Endothelial cell of umbilical vein (primary cell): ENCODE data around the gene TFAP2E. TPM values are rescaled to one million over a fixed set of nuclear protein-coding genes. Genes with fewer than 3 reads are reported as not detected.
A peak's percentile ranks its signal among the peaks of the same experiment; 100 is the strongest.

Experiments
- BruUV-seq: library from RNA; stranded (reverse); fragments of 400-500 nt; replicated peaks from 2 replicates; lab custom pipeline; 2021; lab: Mats Ljungman, UMichigan
- CTCF ChIA-PET: fragments of 300-600, 350-600 bp; sonication (Branson Sonifier 250); formaldehyde crosslinking; loops from one replicate; lab custom pipeline; 2021; ENCODE audit warnings: antibody characterized with exemption, inconsistent platforms; lab: Charles Lee
- POLR2A ChIA-PET: fragments of 300-600, 350-600 bp; sonication (Branson Sonifier 250); formaldehyde crosslinking; loops from one replicate; lab custom pipeline; 2021; ENCODE audit warnings: antibody characterized with exemption, inconsistent platforms; lab: Charles Lee
- DNase-seq: peaks from one replicate; pipeline ENCODE4 v3.0.0-alpha.2; 2011; ENCODE audit warnings: low read depth, low spot score
- FAIRE-seq: peaks from 2 replicates; lab custom pipeline; 2011; peaks lifted over from hg19 to GRCh38; lab: Jason Lieb, UNC
- H2AFZ ChIP-seq: 2 replicates; pipeline ENCODE4 v1.6.0; 2012; ENCODE audit warnings: low read depth, low read length, control low read depth, inconsistent platforms
- H3K27ac ChIP-seq: 2 replicates; pipeline ENCODE4 v1.5.1; 2011; ENCODE audit warnings: low read depth, mild to moderate bottlenecking, control low read depth, low read length, moderate library complexity; ENCODE audit not compliant: insufficient read depth
- H3K27me3 ChIP-seq, 2 experiments: 2 replicates each; pipeline versions ENCODE4 v1.6.0 to v1.6.1; 2011; ENCODE audit warnings: low read length in 2 of 2, mixed read lengths in 1 of 2; ENCODE audit not compliant: control insufficient read depth in 2 of 2, insufficient read depth in 2 of 2
- H3K36me3 ChIP-seq, 2 experiments: 2 replicates in 1 of 2; 3 replicates in 1 of 2; pipeline ENCODE4 v1.5.1; 2011; ENCODE audit warnings: low read length in 2 of 2, mild to moderate bottlenecking in 1 of 2, moderate library complexity in 1 of 2; ENCODE audit not compliant: control insufficient read depth in 2 of 2, insufficient read depth in 2 of 2; ENCODE audit errors: extremely low read depth in 1 of 2
- H3K4me1 ChIP-seq: 3 replicates; pipeline ENCODE4 v1.5.1; 2011; ENCODE audit warnings: mild to moderate bottlenecking, low read length; ENCODE audit not compliant: control insufficient read depth, insufficient read depth; ENCODE audit errors: extremely low read depth
- H3K4me2 ChIP-seq: 2 replicates; pipeline ENCODE4 v1.6.1; 2011; ENCODE audit warnings: low read length, control low read depth, mixed read lengths; ENCODE audit not compliant: insufficient read depth
- H3K4me3 ChIP-seq, 3 experiments: fragments of 200-600 bp in 1 of 3; sonication (generic), shearing (Covaris generic) in 1 of 3; replicated peaks in 1 of 3; 2 replicates each; pipeline ENCODE4 v1.5.1; 2011 to 2016; ENCODE audit warnings: control low read depth in 3 of 3, low read length in 3 of 3, mild to moderate bottlenecking in 2 of 3, inconsistent platforms in 1 of 3, low read depth in 1 of 3, moderate library complexity in 1 of 3; ENCODE audit not compliant: insufficient read depth in 1 of 3
- H3K79me2 ChIP-seq: 2 replicates; pipeline ENCODE4 v1.6.0; 2012; ENCODE audit warnings: low read length, inconsistent platforms; ENCODE audit not compliant: control insufficient read depth, insufficient read depth
- H3K9ac ChIP-seq: replicated peaks from 2 replicates; pipeline ENCODE3; 2011; ENCODE audit warnings: low read length, control low read depth; ENCODE audit not compliant: insufficient read depth; ENCODE audit errors: extremely low read depth
- H3K9me1 ChIP-seq: replicated peaks from 3 replicates; pipeline ENCODE4 v1.6.0; 2011; ENCODE audit warnings: mild to moderate bottlenecking, low read length; ENCODE audit not compliant: control insufficient read depth, insufficient read depth; ENCODE audit errors: extremely low read depth
- H3K9me3 ChIP-seq: replicated peaks from 2 replicates; pipeline ENCODE4 v1.5.1; 2012; ENCODE audit warnings: low read length, inconsistent platforms; ENCODE audit not compliant: control insufficient read depth, insufficient read depth
- H4K20me1 ChIP-seq: replicated peaks from 2 replicates; pipeline ENCODE3; 2011; ENCODE audit warnings: mild to moderate bottlenecking, low read length; ENCODE audit not compliant: control insufficient read depth, insufficient read depth; ENCODE audit errors: extremely low read depth
- EZH2 ChIP-seq: IDR thresholded peaks from 2 replicates; pipeline ENCODE4 v1.6.1; 2012; ENCODE audit warnings: borderline replicate concordance, low read depth, mild to moderate bottlenecking, moderate library complexity, low read length, inconsistent platforms; ENCODE audit not compliant: severe bottlenecking
- GATA2 ChIP-seq: IDR thresholded peaks from 2 replicates; pipeline ENCODE4 v1.7.0; 2011; ENCODE audit warnings: low read depth, mild to moderate bottlenecking, moderate library complexity, mixed read lengths, low read length; ENCODE audit not compliant: insufficient read length, insufficient read depth
- JUN ChIP-seq: IDR thresholded peaks from 2 replicates; pipeline ENCODE4 v1.6.1; 2011; ENCODE audit warnings: borderline replicate concordance, low read depth; ENCODE audit not compliant: insufficient read length, insufficient read depth
- MYC ChIP-seq: IDR thresholded peaks from one replicate; pipeline ENCODE4 v1.6.1; 2011; ENCODE audit warnings: mild to moderate bottlenecking, low read depth, low read length
- POLR2A ChIP-seq: IDR thresholded peaks from 2 replicates; pipeline ENCODE4 v1.6.1; 2012; ENCODE audit warnings: low read depth, mild to moderate bottlenecking, control low read depth, low read length
- POLR2AphosphoS5 ChIP-seq: IDR thresholded peaks from 2 replicates; pipeline ENCODE4 v1.6.1; 2012; ENCODE audit warnings: low read depth, mild to moderate bottlenecking, control low read depth, low read length, moderate library complexity; ENCODE audit not compliant: insufficient read depth
- dilution Hi-C: fragments of 300-500 bp; cut with MboI; formaldehyde crosslinking; loops from one replicate; pipeline ENCODE4 v1.15.0; 2019; ENCODE audit warnings: low sequenced_read_pairs; ENCODE audit not compliant: extremely low pct_ligation_motif_present
- intact Hi-C: fragments of 100-400 bp; cut with micrococcal nuclease; formaldehyde crosslinking; loops from one replicate; pipeline ENCODE4 v1.10.0; 2022
- polyA plus RNA-seq, 4 experiments: library from polyadenylated mRNA; depleted of rRNA in 3 of 4; stranded (reverse) in 3 of 4; unstranded in 1 of 4; fragments of >200 nt; gene quantifications; 2 replicates each; pipeline versions ENCODE4 v1.2.1 to v1.2.3, GENCODE V29; 2011 to 2012; ENCODE audit warnings: missing spikeins in 1 of 4
- total RNA-seq: library from RNA; stranded (reverse); gene quantifications from 2 replicates; pipeline ENCODE4 v1.2.3, GENCODE V29; 2021
- TF ChIP-seq, protein P1 (sequence below), 2 donors: IDR thresholded peaks; 1 replicate in 1 of 2; 2 replicates in 1 of 2; pipeline ENCODE4 v1.5.1; 2011; ENCODE audit warnings: low read length in 2 of 2, mild to moderate bottlenecking in 2 of 2, moderate library complexity in 2 of 2, control low read depth in 1 of 2, inconsistent platforms in 1 of 2, low read depth in 1 of 2; ENCODE audit not compliant: insufficient read depth in 1 of 2; ENCODE audit errors: extremely low read depth in 1 of 2
- TF ChIP-seq, protein P2 (sequence below): IDR thresholded peaks from 2 replicates; pipeline ENCODE4 v1.6.1; 2011; ENCODE audit not compliant: insufficient read depth, insufficient read length

The TFAP2E gene
- total and polyA plus RNA-seq, 2 donors (not counting 3 experiments of a cell fraction or from before 2014, with no cell fraction given): 0.06 TPM; not detected in 1

DNA sequence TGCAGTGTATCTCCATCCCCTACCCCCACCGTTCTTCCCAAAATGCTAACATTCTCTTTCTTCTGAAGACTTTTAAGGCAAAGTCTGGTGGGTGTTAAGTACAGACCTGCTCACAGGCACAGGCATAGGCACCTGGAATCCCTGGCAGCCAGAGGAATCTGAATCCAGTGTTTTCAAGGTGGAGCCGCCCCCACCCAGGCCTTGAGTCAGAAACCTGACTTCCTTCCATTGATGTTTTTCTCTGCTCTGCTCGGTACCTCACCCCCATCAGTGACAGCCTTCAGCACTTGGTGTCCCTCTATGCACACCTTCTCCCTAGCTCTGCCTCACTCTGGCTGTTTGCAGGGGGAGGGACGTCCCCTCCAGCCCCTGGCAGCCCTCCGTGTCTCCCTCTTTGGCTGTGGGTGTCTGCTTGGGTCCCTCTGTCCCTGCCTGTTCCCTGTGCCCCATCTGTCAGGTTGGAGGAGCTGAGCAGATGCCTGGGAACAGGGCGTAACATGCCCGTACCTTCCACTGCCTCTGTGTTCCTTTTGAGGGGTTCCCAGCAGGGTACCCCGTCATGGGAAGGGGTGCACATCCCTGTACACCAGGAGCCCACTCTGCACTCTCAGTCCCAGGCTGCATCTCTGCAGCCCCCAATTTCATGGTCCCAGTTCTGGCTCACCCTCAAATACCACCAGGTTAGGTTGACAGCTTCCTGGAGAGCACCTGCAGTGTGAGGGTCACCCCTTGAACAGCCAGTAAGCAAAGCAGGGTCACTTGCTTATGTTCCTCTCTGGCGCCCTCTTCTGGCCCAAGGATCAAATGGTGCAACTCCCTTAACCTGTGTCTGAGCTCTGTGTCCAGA is 8.9 kb upstream of the TFAP2E start:
- Histone ChIP-seq H3K9me3 (no peaks in the 10 kb centered on the region), H3K36me3 (peaks cover 0 to 4% of the 10 kb centered on the region in 2 experiments), H3K4me2 (no peak overlapping the region), H3K79me2 (no peaks in the 10 kb centered on the region), H3K27me3 (no peaks in the 10 kb centered on the region), H3K4me3 (no peak overlapping the region), H3K9ac (no peak overlapping the region), H2AFZ (no peak overlapping the region), H3K4me1 (no peaks in the 10 kb centered on the region), H3K27ac (no peak overlapping the region), H3K9me1 (no peaks in the 10 kb centered on the region), H4K20me1 (no peaks in the 10 kb centered on the region)
- TF ChIP-seq EZH2 (no peak), POLR2AphosphoS5 (no peak), MYC (no peak), JUN (no peak), POLR2A (no peak), GATA2 (no peak)
- TF ChIP-seq, protein P1, sequence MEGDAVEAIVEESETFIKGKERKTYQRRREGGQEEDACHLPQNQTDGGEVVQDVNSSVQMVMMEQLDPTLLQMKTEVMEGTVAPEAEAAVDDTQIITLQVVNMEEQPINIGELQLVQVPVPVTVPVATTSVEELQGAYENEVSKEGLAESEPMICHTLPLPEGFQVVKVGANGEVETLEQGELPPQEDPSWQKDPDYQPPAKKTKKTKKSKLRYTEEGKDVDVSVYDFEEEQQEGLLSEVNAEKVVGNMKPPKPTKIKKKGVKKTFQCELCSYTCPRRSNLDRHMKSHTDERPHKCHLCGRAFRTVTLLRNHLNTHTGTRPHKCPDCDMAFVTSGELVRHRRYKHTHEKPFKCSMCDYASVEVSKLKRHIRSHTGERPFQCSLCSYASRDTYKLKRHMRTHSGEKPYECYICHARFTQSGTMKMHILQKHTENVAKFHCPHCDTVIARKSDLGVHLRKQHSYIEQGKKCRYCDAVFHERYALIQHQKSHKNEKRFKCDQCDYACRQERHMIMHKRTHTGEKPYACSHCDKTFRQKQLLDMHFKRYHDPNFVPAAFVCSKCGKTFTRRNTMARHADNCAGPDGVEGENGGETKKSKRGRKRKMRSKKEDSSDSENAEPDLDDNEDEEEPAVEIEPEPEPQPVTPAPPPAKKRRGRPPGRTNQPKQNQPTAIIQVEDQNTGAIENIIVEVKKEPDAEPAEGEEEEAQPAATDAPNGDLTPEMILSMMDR (IDR thresholded peaks at IDR 0.05; ENCODE audit: extremely low read depth in 1 of 2, insufficient read depth in 1 of 2, low read depth in 1 of 2, low read length in 2 of 2): peak; percentile 72 to 84
- TF ChIP-seq, protein P2, sequence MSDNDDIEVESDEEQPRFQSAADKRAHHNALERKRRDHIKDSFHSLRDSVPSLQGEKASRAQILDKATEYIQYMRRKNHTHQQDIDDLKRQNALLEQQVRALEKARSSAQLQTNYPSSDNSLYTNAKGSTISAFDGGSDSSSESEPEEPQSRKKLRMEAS: no peak
- CTCF ChIA-PET: interaction anchor here (0.5 to 5.6 kb wide), 58 partner anchors 8 to 712 kb away, joined by 3 to 363 read pairs (median 4); partner anchors contain the start of genes CLSPN and TFAP2E
- POLR2A ChIA-PET: no interaction called here
- FAIRE-seq (peak; percentile 90), DNase-seq (peak; percentile 70)
- dilution Hi-C loops: no loop called here
- intact Hi-C loops: loop anchor here (1.0 to 5.0 kb wide), 2 partner anchors 113 to 712 kb away; no protein-coding TSS in a partner anchor
- BruUV-seq: no TSS peak
